NT2/D1 (cell line): ENCODE data around the gene HBA2.

Experiments
- SUZ12 ChIP-seq: IDR thresholded peaks from 2 replicates; pipeline ENCODE4 v1.6.1; 2011; ENCODE audit not compliant: insufficient read length, insufficient read depth; ENCODE audit errors: extremely low read depth
- YY1 ChIP-seq: IDR thresholded peaks from 2 replicates; pipeline ENCODE4 v1.6.1; 2011; ENCODE audit not compliant: insufficient read length, insufficient read depth

- no peak for TF ChIP-seq SUZ12
- no peak for TF ChIP-seq YY1
Measured at GRCh38 chr16:168424-168823, 4.3 kb upstream of the HBA2 start.
